ENCODE measurements around the gene DIAPH2. TPM values are rescaled to one million over a fixed set of nuclear protein-coding genes. Genes with fewer than 3 reads are reported as not detected.
A peak's percentile ranks its signal among the peaks of the same experiment; 100 is the strongest.

Gene DIAPH2
- total and polyA plus RNA-seq, 2 donors from 2014 or later: 2.1 to 15.0 TPM

- Histone ChIP-seq H3K4me3 (ENCODE audit: low read length in 3 of 3) (no peak overlapping the region), H3K9me3 (ENCODE audit: control insufficient read depth in 2 of 3, insufficient read depth in 1 of 3, low read length in 3 of 3) (no peaks in the 10 kb centered on the region), H3K4me1 (ENCODE audit: control insufficient read depth in 2 of 3, insufficient read depth in 2 of 3, low read depth in 1 of 3, low read length in 3 of 3) (no peaks in the 10 kb centered on the region), H3K27me3 (ENCODE audit: control insufficient read depth, insufficient read depth, low read length) (no peaks in the 10 kb centered on the region), H3K27ac (ENCODE audit: low read depth in 2 of 2, low read length in 2 of 2) (no peak overlapping the region), H3K36me3 (ENCODE audit: control insufficient read depth in 2 of 3, insufficient read depth in 3 of 3, low read length in 3 of 3) (no peaks in the 10 kb centered on the region), H3K9ac (ENCODE audit: low read length in 3 of 3) (no peak overlapping the region)
- intact Hi-C loops (cut with DNase I): no loop called here
- FAIRE-seq: peak; percentile 66
- no peak for DNase-seq
- no peak for TF ChIP-seq CTCF (IDR thresholded peaks at IDR 0.05; ENCODE audit: borderline replicate concordance, extremely low read depth, insufficient read depth)
Observed at GRCh38 chrX:97344724-97345123, 660.1 kb downstream of the DIAPH2 start.

DNA sequence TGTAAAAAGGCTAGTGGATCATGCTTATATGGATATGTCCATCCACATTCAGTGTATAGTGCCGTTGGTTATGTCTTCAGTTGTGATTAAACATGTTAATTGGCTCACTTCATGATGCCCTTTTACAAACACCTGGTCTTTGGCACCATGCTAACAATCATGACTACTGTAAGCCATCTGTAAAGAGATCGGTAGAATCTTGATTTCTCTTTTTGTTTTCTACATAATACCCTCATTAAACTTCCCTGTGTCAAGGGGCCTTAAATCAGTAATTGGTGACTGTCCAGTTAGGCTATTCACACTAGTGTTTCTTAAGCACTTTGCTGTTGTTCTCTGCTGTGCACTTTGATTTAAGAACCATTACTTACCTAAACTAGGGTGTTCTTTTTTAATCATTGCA is 674.3 kb downstream of the DIAPH2 start:
- DNase-seq (no peak), FAIRE-seq (no peak)
- Histone ChIP-seq H3K36me3 (ENCODE audit: control insufficient read depth in 2 of 3, insufficient read depth in 3 of 3, low read length in 3 of 3) (no peaks in the 10 kb centered on the region), H3K27ac (ENCODE audit: low read depth in 2 of 2, low read length in 2 of 2) (no peak overlapping the region), H3K4me3 (ENCODE audit: low read length in 3 of 3) (no peak overlapping the region), H3K9me3 (ENCODE audit: control insufficient read depth in 2 of 3, insufficient read depth in 1 of 3, low read length in 3 of 3) (no peaks in the 10 kb centered on the region), H3K27me3 (ENCODE audit: control insufficient read depth, insufficient read depth, low read length) (no peaks in the 10 kb centered on the region), H3K4me1 (ENCODE audit: control insufficient read depth in 2 of 3, insufficient read depth in 2 of 3, low read depth in 1 of 3, low read length in 3 of 3) (no peaks in the 10 kb centered on the region), H3K9ac (ENCODE audit: low read length in 3 of 3) (no peak overlapping the region)
- TF ChIP-seq CTCF (IDR thresholded peaks at IDR 0.05; ENCODE audit: borderline replicate concordance, extremely low read depth, insufficient read depth): no peak
- intact Hi-C loops (cut with DNase I): no loop called here

GRCh38 chrX:97363843-97364242 is 679.2 kb downstream of the DIAPH2 start:
- H3K27me3 ChIP-seq (ENCODE audit: control insufficient read depth, insufficient read depth, low read length): no peaks in the 10 kb centered on the region
- H3K4me3 ChIP-seq (ENCODE audit: low read length in 3 of 3): no peak overlapping the region
- no peak for FAIRE-seq
- H3K4me1 ChIP-seq (ENCODE audit: control insufficient read depth in 2 of 3, insufficient read depth in 2 of 3, low read depth in 1 of 3, low read length in 3 of 3): no peaks in the 10 kb centered on the region
- H3K36me3 ChIP-seq (ENCODE audit: control insufficient read depth in 2 of 3, insufficient read depth in 3 of 3, low read length in 3 of 3): no peaks in the 10 kb centered on the region
- intact Hi-C loops (cut with DNase I): no loop called here
- H3K9me3 ChIP-seq (ENCODE audit: control insufficient read depth in 2 of 3, insufficient read depth in 1 of 3, low read length in 3 of 3): no peaks in the 10 kb centered on the region
- no peak for DNase-seq
- no peak overlapping the region for H3K27ac ChIP-seq (ENCODE audit: low read depth in 2 of 2, low read length in 2 of 2)
- H3K9ac ChIP-seq (ENCODE audit: low read length in 3 of 3): no peak overlapping the region
- no peak for TF ChIP-seq CTCF (IDR thresholded peaks at IDR 0.05; ENCODE audit: borderline replicate concordance, extremely low read depth, insufficient read depth)

- H3K4me3 ChIP-seq (ENCODE audit: low read length in 3 of 3): no peak overlapping the region
- no peaks in the 10 kb centered on the region for H3K9me3 ChIP-seq (ENCODE audit: control insufficient read depth in 2 of 3, insufficient read depth in 1 of 3, low read length in 3 of 3)
- no peak overlapping the region for H3K27ac ChIP-seq (ENCODE audit: low read depth in 2 of 2, low read length in 2 of 2)
- FAIRE-seq: no peak
- no peaks in the 10 kb centered on the region for H3K27me3 ChIP-seq (ENCODE audit: control insufficient read depth, insufficient read depth, low read length)
- TF ChIP-seq CTCF (IDR thresholded peaks at IDR 0.05; ENCODE audit: borderline replicate concordance, extremely low read depth, insufficient read depth): no peak
- intact Hi-C loops (cut with DNase I): no loop called here
- DNase-seq: no peak
- no peaks in the 10 kb centered on the region for H3K4me1 ChIP-seq (ENCODE audit: control insufficient read depth in 2 of 3, insufficient read depth in 2 of 3, low read depth in 1 of 3, low read length in 3 of 3)
- no peak overlapping the region for H3K9ac ChIP-seq (ENCODE audit: low read length in 3 of 3)
- no peaks in the 10 kb centered on the region for H3K36me3 ChIP-seq (ENCODE audit: control insufficient read depth in 2 of 3, insufficient read depth in 3 of 3, low read length in 3 of 3)
Observed at GRCh38 chrX:97366237-97366636, 681.6 kb downstream of the DIAPH2 start.
